IMR-90 (cell line): ENCODE data around the gene NARS2. TPM values are rescaled to one million over a fixed set of nuclear protein-coding genes. Genes with fewer than 3 reads are reported as not detected.

Source experiments
- ATAC-seq: fragments of 200-7000 bp; cut with Tn5 transposase; 2 replicates; pipeline ENCODE4 v1.9.1; 2020; ENCODE audit warnings: low read depth, mild to moderate bottlenecking, moderate library complexity
- BruUV-seq: library from RNA; stranded (reverse); fragments of 400-500 nt; replicated peaks from 2 replicates; lab custom pipeline; 2021; lab: Mats Ljungman, UMichigan
- CTCF ChIA-PET: fragments of 300-600 bp; formaldehyde crosslinking; extraction: SDS; loops from one replicate; lab custom pipeline; 2021; ENCODE audit warnings: antibody characterized with exemption; lab: Yijun Ruan, JAX
- POLR2A ChIA-PET: fragments of 300-600 bp; sonication (Branson Sonifier 250); formaldehyde crosslinking; loops from one replicate; lab custom pipeline; 2022; ENCODE audit warnings: antibody characterized with exemption; ENCODE audit not compliant: unreplicated experiment; lab: Charles Lee
- DNase-seq: peaks from one replicate; pipeline ENCODE4 v3.0.0; 2013
- H2AFZ ChIP-seq: replicated peaks from 2 replicates; pipeline ENCODE3; 2013; ENCODE audit warnings: low read length, mild to moderate bottlenecking; ENCODE audit not compliant: poor library complexity
- H2AK5ac ChIP-seq: 2 replicates; pipeline ENCODE4 v1.6.1; 2013; ENCODE audit warnings: low read depth, low read length, inconsistent platforms
- H2AK9ac ChIP-seq: replicated peaks from 2 replicates; pipeline ENCODE3; 2013; ENCODE audit warnings: mild to moderate bottlenecking, low read depth, low read length, moderate library complexity; ENCODE audit not compliant: poor library complexity
- H2BK120ac ChIP-seq: 2 replicates; pipeline ENCODE4 v1.6.1; 2013; ENCODE audit warnings: low read depth, low read length, inconsistent platforms
- H2BK15ac ChIP-seq: 3 replicates; pipeline ENCODE4 v1.6.1; 2013; ENCODE audit warnings: low read depth, low read length, inconsistent platforms
- H2BK20ac ChIP-seq: 2 replicates; pipeline ENCODE4 v1.6.1; 2013; ENCODE audit warnings: low read depth, mild to moderate bottlenecking, inconsistent platforms, low read length, moderate library complexity
- H2BK5ac ChIP-seq: 2 replicates; pipeline ENCODE4 v1.6.1; 2013; ENCODE audit warnings: mild to moderate bottlenecking, low read depth, low read length, inconsistent platforms; ENCODE audit not compliant: poor library complexity, severe bottlenecking
- H3K14ac ChIP-seq: replicated peaks from 2 replicates; pipeline ENCODE4 v1.6.1; 2013; ENCODE audit warnings: low read depth, low read length, inconsistent platforms
- H3K18ac ChIP-seq: 2 replicates; pipeline ENCODE4 v1.6.1; 2013; ENCODE audit warnings: low read depth, low read length, control low read depth
- H3K23ac ChIP-seq: 2 replicates; pipeline ENCODE4 v1.6.1; 2013; ENCODE audit warnings: low read depth, low read length, inconsistent platforms
- H3K27ac ChIP-seq: 2 replicates; pipeline ENCODE4 v1.5.1; 2013; ENCODE audit warnings: mild to moderate bottlenecking, control low read depth, low read length; ENCODE audit not compliant: insufficient read depth
- H3K27me3 ChIP-seq: 2 replicates; pipeline ENCODE4 v1.6.1; 2013; ENCODE audit warnings: low read length; ENCODE audit not compliant: control insufficient read depth, insufficient read depth
- H3K36me3 ChIP-seq: 2 replicates; pipeline ENCODE4 v1.6.1; 2013; ENCODE audit warnings: low read length, mixed read lengths; ENCODE audit not compliant: control insufficient read depth, insufficient read depth
- H3K4ac ChIP-seq: 2 replicates; pipeline ENCODE4 v1.6.1; 2013; ENCODE audit warnings: low read depth, low read length, inconsistent platforms
- H3K4me1 ChIP-seq: 2 replicates; pipeline ENCODE4 v1.6.1; 2013; ENCODE audit warnings: low read length, mixed read lengths; ENCODE audit not compliant: control insufficient read depth, insufficient read depth
- H3K4me2 ChIP-seq: 2 replicates; pipeline ENCODE4 v1.6.1; 2013; ENCODE audit warnings: low read depth, mild to moderate bottlenecking, control low read depth, low read length, moderate library complexity
- H3K4me3 ChIP-seq: 2 replicates; pipeline ENCODE4 v1.5.1; 2013; ENCODE audit warnings: low read depth, mild to moderate bottlenecking, control low read depth, low read length, moderate library complexity; ENCODE audit not compliant: insufficient read depth
- H3K56ac ChIP-seq: 2 replicates; pipeline ENCODE4 v1.6.1; 2013; ENCODE audit warnings: low read length, inconsistent platforms; ENCODE audit not compliant: insufficient read depth; ENCODE audit errors: extremely low read depth
- H3K79me1 ChIP-seq, 2 experiments: 2 replicates each; pipeline ENCODE4 v1.6.1; 2013; ENCODE audit warnings: low read length in 2 of 2, inconsistent platforms in 1 of 2, low read depth in 1 of 2
- H3K9ac ChIP-seq: 2 replicates; pipeline ENCODE4 v1.6.1; 2013; ENCODE audit warnings: low read depth, low read length, control low read depth
- H3K9me1 ChIP-seq: 2 replicates; pipeline ENCODE4 v1.6.1; 2013; ENCODE audit warnings: low read length, inconsistent platforms; ENCODE audit not compliant: insufficient read depth
- H3K9me3 ChIP-seq: 2 replicates; pipeline ENCODE4 v1.6.1; 2013; ENCODE audit warnings: low read length; ENCODE audit not compliant: control insufficient read depth, insufficient read depth
- H4K20me1 ChIP-seq: 2 replicates; pipeline ENCODE4 v1.6.1; 2013; ENCODE audit warnings: low read length, inconsistent platforms; ENCODE audit not compliant: insufficient read depth
- H4K5ac ChIP-seq: 2 replicates; pipeline ENCODE4 v1.6.1; 2013; ENCODE audit warnings: mild to moderate bottlenecking, low read depth, low read length, control low read depth
- H4K8ac ChIP-seq, 2 experiments: 2 replicates each; pipeline ENCODE4 v1.6.1; 2013; ENCODE audit warnings: low read depth in 2 of 2, low read length in 2 of 2, control low read depth in 1 of 2, inconsistent platforms in 1 of 2
- H4K91ac ChIP-seq: 2 replicates; pipeline ENCODE4 v1.6.1; 2013; ENCODE audit warnings: low read depth, low read length, inconsistent platforms; ENCODE audit not compliant: insufficient read depth
- BHLHE40 ChIP-seq: fragments of 150-350 bp; IDR thresholded peaks from 2 replicates; pipeline ENCODE4 v1.6.1; 2016; ENCODE audit warnings: mild to moderate bottlenecking, low read depth, low read length
- CEBPB ChIP-seq: IDR thresholded peaks from 2 replicates; pipeline ENCODE4 v1.6.1; 2012; ENCODE audit warnings: low read depth, low read length, improper control_type of control experiment
- FOS ChIP-seq: fragments of 150-350 bp; IDR thresholded peaks from 2 replicates; pipeline ENCODE4 v1.6.1; 2016; ENCODE audit warnings: low read depth, low read length
- MAFK ChIP-seq: IDR thresholded peaks from 2 replicates; pipeline ENCODE4 v1.6.1; 2012; ENCODE audit warnings: low read depth, low read length, improper control_type of control experiment
- MAZ ChIP-seq: IDR thresholded peaks from 2 replicates; pipeline ENCODE4 v1.6.1; 2012; ENCODE audit warnings: low read depth, mild to moderate bottlenecking, low read length, improper control_type of control experiment, moderate library complexity, borderline replicate concordance
- NFE2L2 ChIP-seq: fragments of 150-350 bp; IDR thresholded peaks from 2 replicates; pipeline ENCODE4 v1.6.1; 2016; ENCODE audit warnings: low read depth, mild to moderate bottlenecking, low read length
- POLR2A ChIP-seq: IDR thresholded peaks from 2 replicates; pipeline ENCODE4 v1.6.1; 2012; ENCODE audit warnings: mild to moderate bottlenecking, low read depth, low read length
- RAD21 ChIP-seq: IDR thresholded peaks from 2 replicates; pipeline ENCODE4 v1.6.1; 2012; ENCODE audit warnings: low read length, improper control_type of control experiment
- SMC3 ChIP-seq: fragments of 150-350 bp; IDR thresholded peaks from 2 replicates; pipeline ENCODE4 v1.6.1; 2016; ENCODE audit warnings: low read depth, mild to moderate bottlenecking, antibody characterized with exemption, low read length, moderate library complexity
- WGBS, 2 experiments: methylation state at CpG; one replicate each; pipeline versions ENCODE4 v1.1.5 to v1.1.7; 2013; ENCODE audit warnings: missing lambda C conversion rate in 2 of 2; ENCODE audit not compliant: insufficient read length in 1 of 2; ENCODE audit errors: extremely low coverage in 2 of 2; 5-methylcytosine and 5-hydroxymethylcytosine counted together
- dilution Hi-C: fragments of 300-500 bp; cut with HindIII; formaldehyde crosslinking; loops from one replicate; pipeline ENCODE4 v1.14.3; 2018; ENCODE audit warnings: low sequenced_read_pairs; ENCODE audit not compliant: unreplicated experiment
- in situ Hi-C: fragments of 300-500 bp; cut with MboI; formaldehyde crosslinking; loops from 3 replicates; pipeline ENCODE4 v1.14.3; 2019; ENCODE audit warnings: low sequenced_read_pairs, inconsistent platforms, mixed read lengths
- intact Hi-C: fragments of 100-400 bp; cut with micrococcal nuclease; formaldehyde crosslinking; loops from 2 replicates; pipeline ENCODE4 v1.10.0; 2022
- polyA plus RNA-seq, 3 experiments: library from polyadenylated mRNA; depleted of rRNA; stranded (reverse); fragments of >200 nt; gene quantifications; 2 replicates each; pipeline ENCODE4 v1.2.3, GENCODE V29; 2012; ENCODE audit warnings: low replicate concordance in 1 of 3
- total RNA-seq: library from RNA; depleted of rRNA; stranded (reverse); fragments of >200 nt; gene quantifications from 2 replicates; pipeline ENCODE4 v1.2.3, GENCODE V29; 2012

NARS2 gene
- total and polyA plus RNA-seq, 2 of the 4 experiments (the other 2 are of a cell fraction): 8.0 to 15.8 TPM

DNA sequence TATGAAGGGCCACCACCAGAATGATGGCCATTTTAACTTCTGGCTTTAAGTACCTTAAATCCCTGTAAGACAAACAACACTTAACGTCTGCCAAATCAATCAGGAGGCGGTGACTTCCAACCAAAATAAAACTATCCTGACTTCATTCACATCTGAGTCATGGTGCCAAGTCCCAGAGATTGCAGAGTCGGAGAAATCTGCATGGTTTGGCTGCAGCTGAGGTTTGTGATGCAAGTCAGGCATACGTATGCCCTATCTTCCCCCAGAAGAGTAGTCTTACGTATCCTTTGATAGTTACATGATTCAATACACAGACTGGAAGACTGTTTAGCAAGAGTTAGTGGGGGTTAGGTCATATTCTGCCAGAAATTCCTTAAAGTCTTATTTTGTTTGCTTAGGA lies 155.3 kb downstream of the NARS2 start:
- Histone ChIP-seq H3K79me1 (peaks cover 2 to 21% of the 10 kb centered on the region in 2 experiments; a peak in 3 of 4 replicates), H4K91ac (0 out of 2 replicates have a peak overlapping the region, but pooled peaks have one; percentile 20), H2AK9ac (no peak overlapping the region), H2BK20ac (no peak overlapping the region), H3K56ac (no peak overlapping the region), H4K8ac (peak overlapping the region in 1 of 2 experiments; percentile 24; a peak in 1 of 4 replicates), H3K27ac (peak overlapping the region; percentile 75; the same call in 1 of the 2 replicates), H3K9me1 (peaks cover 11% of the 10 kb centered on the region), H4K5ac (0 out of 2 replicates have a peak overlapping the region, but pooled peaks have one; percentile 36), H3K4me1 (peaks cover 19% of the 10 kb centered on the region), H2AK5ac (no peak overlapping the region), H3K36me3 (no peaks in the 10 kb centered on the region), H4K20me1 (peaks cover 5% of the 10 kb centered on the region), H2BK5ac (peak overlapping the region; percentile 20), H2BK15ac (peak overlapping the region; percentile 22; the same call in 1 of the 3 replicates), H2BK120ac (peak overlapping the region; percentile 61; the same call in 1 of the 2 replicates), H3K18ac (peak overlapping the region; percentile 47; the same call in 1 of the 2 replicates), H2AFZ (peak overlapping the region; percentile 16), H3K4ac (peak overlapping the region; percentile 85; the same call in 1 of the 2 replicates), H3K27me3 (no peaks in the 10 kb centered on the region), H3K9ac (no peak overlapping the region), H3K14ac (0 out of 2 replicates have a peak overlapping the region, but pooled peaks have one; percentile 44), H3K4me2 (peak overlapping the region; percentile 96), H3K9me3 (no peaks in the 10 kb centered on the region), H3K4me3 (peak overlapping the region; percentile 8; the same call in 1 of the 2 replicates), H3K23ac (peak overlapping the region; percentile 86)
- in situ Hi-C loops (loop anchor here (10.0 kb wide), 1 partner anchor 285 kb away; the partner anchor contains the start of gene ALG8), dilution Hi-C loops (no loop called here), intact Hi-C loops (loop anchor here (1.0 kb wide), 1 partner anchor 145 kb away; no protein-coding TSS in a partner anchor)
- WGBS, 2 experiments: 0% methylated on average over 2 of the region's 5 CpGs; no CpG with 5 or more reads in 1 of the 2 experiments
- CTCF ChIA-PET: interaction anchor here (0.6 to 2.0 kb wide), 6 partner anchors 10 to 541 kb away, joined by 3 to 16 read pairs (median 4); no protein-coding TSS in a partner anchor
- POLR2A ChIA-PET: no interaction called here
- DNase-seq: peak; percentile 99
- peak; percentile 23 for ATAC-seq
- BruUV-seq: no TSS peak
- peak; percentile 86 for TF ChIP-seq MAFK
- TF ChIP-seq POLR2A: no peak
- peak; percentile 46; the same call in 1 of the 2 replicates for TF ChIP-seq BHLHE40
- peak; percentile 99 for TF ChIP-seq CEBPB
- TF ChIP-seq NFE2L2: no peak
- TF ChIP-seq SMC3: no peak
- peak; percentile 80 for TF ChIP-seq FOS
- TF ChIP-seq RAD21: no peak
- 0 out of 2 replicates have a peak, but pooled peaks have one; percentile 43 for TF ChIP-seq MAZ
